Adrenal gland (tissue), 5 donors: Measurements from ENCODE around the gene ADARB2.

Experiments
- POLR2A ChIP-seq, 2 donors: fragments of 450-650 bp; IDR thresholded peaks; one replicate each; pipeline ENCODE4 v1.6.1; 2017; ENCODE audit warnings: antibody characterized with exemption in 2 of 2, mild to moderate bottlenecking in 2 of 2, moderate library complexity in 1 of 2
- TF ChIP-seq, protein P1 (sequence below), 6 experiments: fragments of 450-650 bp in 4 of 6; fragments of 200-600 bp in 2 of 6; sonication (generic) in 1 of 6; IDR thresholded peaks; 1 replicate in 5 of 6; 2 replicates in 1 of 6; pipeline versions ENCODE4 v1.5.1 to v1.8.0; 2016 to 2021; ENCODE audit warnings: antibody characterized with exemption in 6 of 6, mild to moderate bottlenecking in 2 of 6, moderate library complexity in 1 of 6
- donor health status: DM: no; HTN: no; CAD: no.

DNA sequence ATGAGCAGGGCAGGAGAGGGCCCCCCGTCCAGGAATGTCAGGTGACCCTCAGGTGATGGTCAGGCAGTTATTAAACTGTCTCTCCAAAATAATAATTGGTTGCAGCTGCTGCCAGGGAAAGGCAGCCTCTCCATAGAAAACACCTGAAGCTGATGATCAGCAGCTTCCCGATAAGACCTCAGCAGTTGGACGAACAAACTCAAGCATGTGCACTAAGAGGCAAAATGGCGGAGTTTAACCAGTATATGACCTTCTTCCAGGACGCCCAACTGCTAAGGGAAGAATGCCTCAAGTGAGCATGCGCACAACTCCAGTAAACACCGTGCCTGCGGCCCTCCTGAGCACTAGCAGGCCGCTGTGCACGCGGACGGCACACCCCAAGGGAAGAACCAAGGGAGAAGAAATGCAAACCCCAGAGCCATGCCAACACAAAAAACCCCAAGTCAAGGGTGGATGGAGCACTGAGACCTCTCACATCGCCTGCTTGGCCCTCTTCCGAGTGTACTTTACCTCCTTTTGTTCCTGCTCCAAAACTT lies 38.9 kb upstream of the ADARB2 start:
- TF ChIP-seq, protein P1, sequence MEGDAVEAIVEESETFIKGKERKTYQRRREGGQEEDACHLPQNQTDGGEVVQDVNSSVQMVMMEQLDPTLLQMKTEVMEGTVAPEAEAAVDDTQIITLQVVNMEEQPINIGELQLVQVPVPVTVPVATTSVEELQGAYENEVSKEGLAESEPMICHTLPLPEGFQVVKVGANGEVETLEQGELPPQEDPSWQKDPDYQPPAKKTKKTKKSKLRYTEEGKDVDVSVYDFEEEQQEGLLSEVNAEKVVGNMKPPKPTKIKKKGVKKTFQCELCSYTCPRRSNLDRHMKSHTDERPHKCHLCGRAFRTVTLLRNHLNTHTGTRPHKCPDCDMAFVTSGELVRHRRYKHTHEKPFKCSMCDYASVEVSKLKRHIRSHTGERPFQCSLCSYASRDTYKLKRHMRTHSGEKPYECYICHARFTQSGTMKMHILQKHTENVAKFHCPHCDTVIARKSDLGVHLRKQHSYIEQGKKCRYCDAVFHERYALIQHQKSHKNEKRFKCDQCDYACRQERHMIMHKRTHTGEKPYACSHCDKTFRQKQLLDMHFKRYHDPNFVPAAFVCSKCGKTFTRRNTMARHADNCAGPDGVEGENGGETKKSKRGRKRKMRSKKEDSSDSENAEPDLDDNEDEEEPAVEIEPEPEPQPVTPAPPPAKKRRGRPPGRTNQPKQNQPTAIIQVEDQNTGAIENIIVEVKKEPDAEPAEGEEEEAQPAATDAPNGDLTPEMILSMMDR (IDR thresholded peaks at IDR 0.05), result no peak
- TF ChIP-seq POLR2A (IDR thresholded peaks at IDR 0.05), result no peak
